Measurements from ENCODE around the gene ADAMTS2.
"Not testable (repeated sequence)": the region's sequence is repeated elsewhere in the genome, so short reads cannot be mapped to it uniquely, and the experiment has no call there.

Gene ADAMTS2

DNA sequence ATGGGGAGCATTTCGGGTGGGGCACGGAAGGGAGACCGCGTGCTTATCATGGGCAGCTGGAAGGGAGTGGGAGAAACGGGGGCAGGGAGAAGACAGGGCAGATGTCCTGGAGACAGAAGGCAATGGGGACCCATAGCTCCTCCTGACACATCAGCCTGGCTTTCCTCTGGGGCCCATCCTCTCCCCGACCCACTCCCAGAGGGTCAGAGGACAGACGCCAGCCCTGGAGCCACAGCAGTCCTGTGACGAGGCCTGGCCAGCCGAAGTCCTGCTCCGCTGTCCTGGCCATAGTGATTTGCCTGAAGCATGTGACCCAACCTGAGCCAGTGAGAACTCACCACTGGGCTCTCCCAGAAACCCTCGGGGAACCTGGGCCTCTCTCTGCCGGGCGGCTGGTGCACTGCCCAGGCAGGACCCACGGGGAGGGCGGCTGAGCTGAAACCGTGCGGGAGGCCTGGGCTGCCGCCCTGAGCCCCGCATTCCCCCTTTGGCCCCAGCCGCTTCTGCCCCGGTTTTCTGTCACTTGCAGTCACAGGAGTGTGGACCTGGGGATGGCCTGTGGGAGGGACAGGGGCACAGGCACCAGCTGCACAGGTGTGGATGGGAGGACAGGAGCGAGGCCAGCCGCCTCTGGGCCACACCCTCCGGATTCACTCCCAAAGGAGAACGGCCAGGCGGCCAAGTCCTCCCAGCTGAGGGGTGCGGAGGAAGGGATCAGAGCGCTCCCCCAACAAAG, 19.8 kb downstream of the ADAMTS2 start:
- no peak for DNase-seq

DNA sequence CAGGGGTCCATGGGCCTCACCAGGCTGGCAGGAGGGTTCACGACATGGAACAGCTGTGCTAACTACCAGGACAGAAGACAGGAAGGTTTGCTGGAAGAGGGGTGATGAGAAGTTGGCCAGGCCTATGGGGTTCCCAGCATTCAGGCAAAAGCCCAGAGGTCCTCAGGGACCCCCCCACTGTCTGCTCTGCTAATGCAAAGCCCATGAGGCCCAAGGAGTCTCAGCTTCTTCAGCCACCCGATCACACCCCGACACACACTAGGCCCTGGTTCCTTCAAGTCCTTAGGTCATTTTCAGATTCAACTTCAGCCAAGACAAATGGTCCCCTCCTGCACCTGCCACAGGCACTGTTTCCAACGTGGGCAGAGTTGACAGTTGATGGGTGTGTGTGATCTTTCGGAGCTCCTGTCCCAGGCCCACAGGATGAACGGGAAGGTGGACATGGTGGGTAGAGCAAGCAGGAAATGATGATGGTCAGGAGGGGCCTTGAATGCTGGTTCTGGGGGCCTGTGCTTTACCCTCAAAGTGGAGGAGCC, 20.4 kb downstream of the ADAMTS2 start:
- no peak for DNase-seq

DNA sequence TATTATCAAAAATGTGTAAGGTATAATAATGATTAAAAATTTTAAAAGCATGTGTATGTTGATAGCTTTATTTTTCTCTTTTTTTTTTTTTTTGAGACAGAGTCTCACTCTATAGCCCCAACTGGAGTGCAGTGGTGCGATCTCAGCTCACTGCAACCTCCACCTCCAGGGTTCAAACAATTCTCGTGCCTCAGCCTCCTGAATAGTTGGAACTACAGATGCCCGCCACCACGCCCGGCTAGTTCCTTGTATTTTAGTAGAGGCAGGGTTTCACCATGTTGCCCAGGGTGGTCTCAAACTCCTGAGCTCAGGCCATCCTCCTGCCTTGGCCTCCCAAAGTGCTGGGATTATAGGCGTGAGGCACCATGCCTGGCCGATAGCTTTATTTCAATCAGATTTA, 20.9 kb downstream of the ADAMTS2 start:
- DNase-seq: not testable (repeated sequence)

DNA sequence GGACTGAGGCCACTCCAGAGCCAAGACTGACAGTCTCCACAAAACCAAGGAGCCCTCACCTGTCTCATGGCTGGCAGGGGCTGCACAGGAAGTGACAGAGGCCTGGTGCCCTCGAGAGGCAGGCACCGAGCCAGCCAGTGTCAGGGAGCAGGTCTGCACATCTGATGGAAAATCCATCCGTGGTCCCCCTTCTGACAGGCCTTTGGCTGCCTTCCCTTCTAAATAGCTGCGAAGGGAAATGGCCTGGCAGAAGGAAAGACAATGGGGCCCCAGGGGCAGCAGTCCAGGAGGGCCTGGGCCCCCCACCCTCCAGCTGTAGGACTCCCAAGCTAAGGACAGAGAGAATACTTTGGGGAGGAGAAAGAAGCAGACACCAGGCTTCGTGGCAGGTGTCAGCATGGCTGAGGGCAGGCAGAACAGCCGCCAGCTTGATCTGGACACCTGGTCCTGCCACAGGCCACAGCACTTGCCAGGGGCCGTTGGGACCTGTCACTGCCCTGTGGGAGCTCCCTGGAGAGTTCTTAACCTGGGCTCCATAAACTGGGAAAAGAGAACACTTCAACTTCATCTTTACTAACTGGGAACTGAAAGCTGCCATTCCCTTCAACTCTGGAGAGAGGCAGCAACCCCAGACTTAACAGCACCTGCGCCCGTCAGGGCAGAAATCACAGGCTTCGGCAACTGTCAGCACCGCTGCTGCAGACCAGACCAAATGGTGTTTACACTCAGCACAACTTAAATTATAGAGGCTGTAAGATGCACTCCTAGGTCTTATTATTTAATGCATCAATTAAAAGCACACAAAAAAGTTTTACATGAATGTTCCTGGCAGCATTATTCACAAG, 22.0 kb downstream of the ADAMTS2 start:
- DNase-seq: no peak

DNA sequence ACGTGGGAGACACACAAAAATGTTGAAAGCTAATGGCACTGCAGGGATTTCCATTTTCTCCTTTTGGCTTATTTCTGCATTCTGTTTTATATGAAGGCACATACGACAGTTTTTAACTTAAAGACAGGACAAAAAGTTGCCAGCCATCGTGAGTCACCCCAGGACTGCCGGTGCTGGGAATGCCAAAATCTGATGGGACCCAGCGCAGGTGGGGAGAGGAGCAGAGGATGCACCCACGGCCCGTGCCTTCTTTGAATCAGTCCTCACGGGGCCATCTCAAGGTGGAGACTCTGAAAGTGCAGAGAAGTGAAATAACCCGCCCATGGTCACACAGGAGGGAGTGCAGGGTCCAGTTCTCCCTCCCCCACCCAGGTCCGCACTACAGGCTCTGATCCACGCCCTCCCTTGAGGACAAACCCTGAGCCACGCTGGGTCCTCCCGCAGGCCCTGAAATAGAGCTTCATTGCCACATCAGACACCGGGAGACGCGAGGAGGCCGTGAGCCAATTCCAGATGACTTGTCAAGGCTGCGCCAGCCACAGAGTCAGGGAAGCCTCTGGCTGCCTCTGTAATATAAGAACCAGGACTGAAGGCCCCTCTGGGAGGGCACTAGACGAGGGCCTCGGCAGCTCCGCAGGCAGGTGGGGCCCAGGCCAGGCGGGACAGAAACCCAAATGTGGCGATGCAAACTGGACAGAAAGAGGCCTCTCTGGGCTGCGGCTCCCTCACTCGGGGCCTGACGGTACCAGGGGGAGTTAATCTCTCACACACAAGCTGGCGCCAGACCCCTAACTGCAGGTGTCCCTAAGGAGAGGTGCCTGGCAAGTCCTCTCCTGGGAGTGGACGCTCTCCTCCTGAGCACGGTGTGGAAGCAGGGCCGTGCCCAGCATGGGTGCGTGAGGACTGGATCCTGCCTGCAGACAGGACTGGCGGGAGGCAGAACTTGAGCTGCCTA, 22.9 kb downstream of the ADAMTS2 start:
- DNase-seq: no peak

DNA sequence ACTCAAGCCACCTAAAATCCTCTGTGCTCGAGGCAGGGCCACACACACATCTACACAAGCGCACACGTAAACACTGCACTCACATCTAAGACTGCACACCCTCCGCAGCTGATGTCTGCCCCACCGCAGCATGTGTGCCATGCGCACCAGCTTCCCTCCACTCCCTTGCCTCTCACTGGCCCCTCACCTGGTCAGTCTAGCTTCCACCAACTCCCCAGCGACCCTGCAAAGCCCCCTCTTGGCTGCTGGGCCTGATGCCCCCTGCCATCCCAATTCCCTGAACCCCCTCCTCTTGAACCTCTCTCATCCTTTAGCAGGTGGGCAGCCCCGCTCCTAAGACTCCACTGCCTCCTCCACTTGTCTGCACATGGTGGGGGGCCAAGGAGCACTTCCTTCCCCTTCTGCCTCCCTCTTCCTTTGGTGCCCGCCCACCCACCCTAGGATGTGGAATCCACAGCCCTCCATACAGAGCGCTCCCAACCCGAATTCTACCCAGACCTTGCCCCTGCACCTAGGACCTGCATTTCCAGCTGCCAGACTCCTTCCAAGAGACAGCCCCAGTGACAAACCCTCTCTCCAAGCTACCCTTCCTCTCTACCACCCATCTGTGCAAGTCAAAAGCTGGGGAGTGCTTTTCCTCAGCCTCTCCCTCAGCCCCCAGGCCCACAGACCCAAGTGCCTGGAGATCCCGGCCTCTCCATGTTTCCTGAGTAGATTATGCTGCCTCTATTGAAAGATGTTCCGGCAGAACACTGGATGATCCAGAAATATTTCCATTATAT, 23.9 kb downstream of the ADAMTS2 start:
- no peak for DNase-seq

DNA sequence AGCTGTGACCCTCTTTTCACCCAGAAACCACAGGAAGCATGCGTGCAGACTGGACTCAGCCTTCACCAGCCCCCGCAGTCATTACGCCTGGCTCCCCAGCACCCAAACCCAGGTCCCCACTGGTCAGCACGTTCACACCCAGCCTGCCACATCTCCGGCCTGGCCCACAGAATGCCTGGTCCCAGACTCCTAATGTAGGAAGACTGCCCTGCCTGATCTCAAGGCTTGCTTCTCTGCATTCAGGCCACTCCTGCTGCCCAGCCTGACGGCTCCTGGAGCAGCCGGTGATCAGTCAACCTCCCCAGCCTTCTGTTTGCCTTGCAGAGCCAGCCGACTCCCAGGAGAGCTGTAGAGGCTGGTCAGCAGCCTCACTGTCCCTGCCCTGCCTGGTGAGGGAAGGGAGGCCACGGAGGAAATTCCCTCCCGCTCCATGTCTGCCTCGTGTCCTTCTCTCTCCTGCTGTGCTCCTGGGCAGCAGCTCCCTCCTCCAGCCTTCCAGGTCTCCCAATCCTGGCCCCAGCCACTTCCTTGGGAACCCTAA, 25.4 kb downstream of the ADAMTS2 start:
- no peak for DNase-seq

DNA sequence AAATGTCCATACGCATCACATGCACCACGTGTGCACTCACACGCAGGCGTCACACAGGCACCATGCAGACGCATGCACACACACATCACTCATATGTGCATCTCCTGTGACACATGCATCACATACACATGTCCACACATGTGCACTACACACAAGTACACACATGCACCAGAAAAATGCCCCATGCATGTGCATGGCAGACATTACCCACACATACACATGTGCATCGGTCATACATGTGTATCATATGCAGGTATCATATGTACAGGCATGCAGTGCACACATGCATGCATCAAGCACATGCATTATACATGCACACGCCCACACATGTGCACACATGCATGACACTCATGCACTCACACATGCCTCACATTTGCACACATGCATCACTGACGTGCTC, 26.1 kb downstream of the ADAMTS2 start:
- no peak for DNase-seq

DNA sequence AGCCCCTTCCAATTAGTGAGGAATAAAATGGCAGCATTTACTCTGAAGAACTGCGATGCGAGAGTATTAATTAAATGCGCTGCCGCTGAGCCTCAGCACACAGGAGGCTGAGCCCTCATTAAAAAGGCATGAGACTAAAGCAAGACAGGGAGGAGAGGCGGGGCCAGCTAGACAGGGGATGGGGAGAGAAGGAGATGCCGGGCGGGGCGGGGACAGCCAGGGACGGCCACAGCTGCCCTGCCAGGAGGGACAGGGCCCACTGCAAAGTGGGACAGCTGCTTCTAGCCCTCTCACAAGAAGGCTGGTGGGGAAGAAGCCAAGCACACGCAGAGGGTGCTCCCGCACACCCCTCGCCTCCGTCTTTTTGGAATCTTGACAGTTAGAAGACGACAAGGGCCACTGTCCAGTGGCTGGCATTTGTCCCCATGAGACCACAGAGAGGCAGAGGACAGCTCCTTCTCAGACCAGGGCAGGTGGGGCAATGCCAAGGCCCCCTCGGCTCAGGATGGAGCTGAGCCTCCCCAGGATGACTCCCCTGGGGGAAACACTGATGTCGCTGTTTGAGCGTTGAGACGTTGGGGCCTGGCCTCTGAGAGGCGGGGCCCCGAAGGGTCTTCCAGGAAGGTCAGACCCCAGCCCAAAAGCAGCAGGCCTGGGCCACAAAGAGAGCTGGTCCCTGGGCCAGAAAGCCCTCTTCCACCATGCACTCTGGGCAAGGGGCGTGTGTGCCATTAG, 26.9 kb downstream of the ADAMTS2 start:
- no peak for DNase-seq

DNA sequence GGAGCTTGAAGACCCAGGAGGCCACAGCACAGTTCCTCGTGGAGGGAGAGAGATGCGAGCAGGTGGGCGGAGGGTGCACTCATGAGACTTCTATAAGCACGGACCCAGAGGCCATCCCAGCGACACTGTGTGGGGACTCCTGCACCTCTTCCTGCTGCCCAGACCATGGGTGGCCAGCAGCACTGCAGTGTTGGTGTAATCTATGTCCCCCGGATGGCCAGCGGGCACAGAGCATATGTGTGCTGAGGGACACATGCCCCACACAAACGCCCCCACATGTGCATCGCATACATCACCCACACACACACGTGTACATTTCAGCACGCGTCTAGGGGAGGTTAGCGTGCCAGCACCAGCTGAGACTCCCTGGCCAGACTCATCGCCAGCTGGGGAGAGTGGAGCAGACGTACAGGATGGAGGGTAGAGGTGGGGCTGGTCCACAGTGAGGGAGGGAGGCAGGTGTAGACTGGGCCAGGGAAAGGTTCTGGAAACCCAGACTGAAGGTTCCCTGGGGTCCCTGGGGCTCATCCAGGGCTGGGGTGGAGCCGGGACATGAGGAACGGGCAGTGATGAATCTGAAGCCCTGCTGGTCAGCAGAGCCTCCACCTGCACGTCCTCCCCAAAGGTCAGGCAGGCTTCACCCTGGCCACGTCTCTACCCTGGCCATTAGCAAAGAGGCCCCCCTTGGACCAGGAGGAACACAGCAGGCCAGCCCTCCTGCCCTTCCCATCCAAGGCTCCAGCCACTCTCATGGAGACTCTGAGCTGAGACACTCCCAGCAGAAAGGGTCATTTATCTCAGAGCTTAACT, 27.6 kb downstream of the ADAMTS2 start:
- DNase-seq: no peak

DNA sequence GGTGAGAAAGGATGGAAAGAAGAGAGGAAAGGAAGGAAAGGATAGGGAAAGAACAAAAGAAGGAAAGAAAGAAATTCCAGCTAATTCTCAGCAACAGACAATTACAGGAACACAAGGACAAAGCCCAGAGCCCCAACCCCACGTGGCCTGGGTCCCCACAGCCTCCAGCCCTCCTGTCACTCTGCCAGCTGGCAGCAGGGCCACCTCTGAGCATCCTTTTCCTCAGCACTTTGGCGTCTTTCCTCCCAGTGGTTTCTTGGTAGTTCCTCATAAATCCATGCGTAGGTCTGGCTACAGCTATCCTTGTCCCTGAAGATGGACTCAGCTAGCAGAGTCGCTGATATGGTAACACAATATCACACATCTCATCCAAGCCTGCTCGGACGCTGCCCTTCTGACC, 28.3 kb downstream of the ADAMTS2 start:
- DNase-seq: no peak

DNA sequence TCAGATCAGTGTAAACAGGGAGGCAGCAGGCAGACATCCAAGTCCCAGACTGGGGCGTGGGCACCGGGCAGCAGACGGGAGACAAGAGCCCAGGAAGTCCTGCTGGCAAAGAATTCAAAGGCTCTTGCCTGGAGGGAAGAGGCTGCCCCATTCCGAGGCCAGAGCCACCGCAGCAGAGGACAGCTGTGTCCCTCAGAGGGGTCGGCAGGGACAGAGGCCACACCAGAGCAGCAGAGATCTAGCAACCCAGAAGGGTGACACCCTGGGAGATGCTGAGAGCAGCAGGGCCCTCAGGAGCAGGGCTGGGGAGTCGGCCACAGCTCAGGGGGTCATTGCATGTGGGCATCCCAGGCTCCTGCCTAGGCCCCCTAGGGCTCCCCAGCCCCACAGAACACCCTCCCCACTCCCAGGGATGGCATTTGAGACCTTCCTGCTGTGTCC, 29.1 kb downstream of the ADAMTS2 start:
- no peak for DNase-seq

DNA sequence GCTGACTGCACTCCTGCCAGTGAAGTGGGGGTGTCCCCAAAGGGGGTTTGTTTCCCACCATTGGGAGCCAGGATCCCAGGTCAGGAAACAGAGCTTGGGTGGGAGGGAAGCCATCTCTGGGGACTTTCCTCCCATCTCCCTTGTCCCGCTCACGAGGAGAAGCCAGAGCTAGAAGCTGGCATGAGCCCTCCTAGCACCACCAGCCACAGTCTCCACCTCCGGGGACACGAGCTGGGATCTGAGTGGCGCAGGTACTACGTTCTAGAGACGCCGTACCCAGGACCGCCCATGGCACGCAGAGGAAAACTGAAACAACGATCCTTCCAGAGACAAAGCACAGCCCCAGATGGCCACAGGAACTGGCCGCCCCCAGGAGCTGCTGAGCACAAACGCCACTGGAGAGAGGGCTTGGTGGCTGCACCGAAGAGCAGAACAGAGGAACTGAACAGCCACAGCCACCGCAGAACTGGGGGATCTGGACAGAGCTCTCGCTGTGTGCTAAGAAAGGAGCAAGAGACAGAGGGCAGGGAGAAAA, 29.8 kb downstream of the ADAMTS2 start:
- no peak for DNase-seq

DNA sequence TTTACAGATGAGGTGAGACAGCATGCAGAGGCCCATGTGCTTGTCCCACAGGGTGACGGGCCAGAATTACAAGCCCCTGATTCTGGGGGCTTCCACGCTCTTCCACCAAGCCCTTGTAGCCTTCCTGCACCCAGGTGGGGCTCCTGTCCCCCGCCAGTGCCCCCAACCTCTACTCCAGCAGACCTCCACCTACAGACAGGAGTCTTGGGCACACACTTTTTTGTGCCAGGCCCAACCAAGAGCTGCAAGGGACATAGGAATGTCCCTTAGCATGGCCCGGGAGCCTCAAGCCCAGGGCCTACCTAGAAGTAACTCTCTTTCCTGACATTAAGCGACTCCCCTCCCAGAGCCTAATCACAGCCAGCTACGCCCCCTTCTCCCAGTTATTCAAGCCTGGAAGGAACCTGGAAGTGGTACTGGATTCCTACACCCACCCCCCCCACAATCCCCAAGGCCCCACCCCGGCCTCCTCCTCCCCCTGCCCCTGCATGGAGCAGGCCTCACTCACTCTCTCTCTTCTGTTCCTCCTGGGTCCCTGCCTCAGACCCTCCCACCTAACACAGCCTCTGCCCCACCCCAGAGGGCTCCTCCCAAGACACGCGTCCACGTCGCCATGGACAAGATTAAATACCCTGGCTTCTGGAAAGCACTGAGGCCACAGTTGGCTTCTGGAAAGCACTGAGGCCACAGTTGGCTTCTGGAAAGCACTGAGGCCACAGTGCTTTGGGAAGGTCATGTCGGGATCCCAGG, 30.5 kb downstream of the ADAMTS2 start:
- DNase-seq: no peak

DNA sequence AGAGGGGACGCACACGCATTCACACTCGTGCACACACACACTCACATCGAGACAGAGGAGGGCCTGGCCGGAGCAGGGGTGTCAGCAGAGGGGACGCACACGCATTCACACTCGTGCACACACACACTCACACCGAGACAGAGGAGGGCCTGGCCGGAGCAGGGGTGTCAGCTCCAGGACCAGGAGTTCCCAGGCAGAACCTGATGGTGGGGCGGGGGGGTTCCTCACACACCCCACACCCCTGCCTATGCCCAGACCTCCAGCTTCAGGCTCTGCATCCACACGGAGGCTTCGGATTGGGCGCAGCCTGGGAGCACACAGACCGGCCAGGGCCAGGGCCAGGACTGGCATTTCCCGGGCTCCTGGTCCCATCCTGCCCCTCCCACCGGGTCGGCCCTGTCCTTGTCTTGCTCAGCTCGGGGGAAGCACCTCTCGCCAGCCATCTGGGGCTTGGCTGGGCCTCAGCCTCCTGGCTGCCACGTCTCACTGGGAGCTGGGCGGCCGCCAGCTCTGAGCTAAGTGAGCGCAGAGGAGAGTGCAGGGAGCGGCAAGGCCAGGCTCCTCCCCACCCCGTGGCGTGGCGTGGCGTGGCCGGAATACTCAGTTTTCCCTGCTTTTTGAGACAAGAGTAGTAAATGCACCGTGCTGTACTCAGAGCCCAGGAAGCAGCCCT, 31.3 kb downstream of the ADAMTS2 start:
- DNase-seq: no peak

DNA sequence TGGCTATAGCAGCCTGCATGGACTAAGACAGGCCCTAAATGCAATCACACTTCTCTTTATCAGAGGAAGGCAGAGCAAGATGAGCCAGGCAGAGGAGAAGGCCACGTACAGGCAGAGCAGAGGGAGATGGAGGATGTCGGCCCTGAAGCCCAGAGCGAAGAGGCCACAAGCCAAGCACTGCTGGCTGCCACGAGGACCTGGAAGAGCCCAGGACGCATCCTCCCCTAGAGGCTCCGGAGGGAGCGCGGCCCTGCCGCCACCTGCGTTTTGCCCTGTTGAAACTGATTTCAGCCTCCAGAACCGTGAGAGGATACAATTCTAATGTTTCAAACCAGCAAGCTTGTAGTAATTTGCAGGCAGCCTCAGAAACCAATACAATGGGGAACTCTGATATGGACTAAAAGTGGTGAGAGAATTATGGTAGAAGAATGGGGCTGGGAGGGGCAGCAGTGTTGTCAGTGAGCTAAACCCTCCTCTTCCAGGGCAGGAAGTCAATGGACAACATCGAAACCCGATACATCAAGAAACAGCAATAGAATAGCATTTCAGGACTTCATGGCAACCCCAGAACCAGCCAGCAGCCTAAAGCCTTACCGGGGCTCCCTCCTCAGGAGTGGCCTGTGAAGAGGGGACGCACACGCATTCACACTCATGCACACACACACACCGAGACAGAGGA, 32.6 kb downstream of the ADAMTS2 start:
- DNase-seq: no peak

DNA sequence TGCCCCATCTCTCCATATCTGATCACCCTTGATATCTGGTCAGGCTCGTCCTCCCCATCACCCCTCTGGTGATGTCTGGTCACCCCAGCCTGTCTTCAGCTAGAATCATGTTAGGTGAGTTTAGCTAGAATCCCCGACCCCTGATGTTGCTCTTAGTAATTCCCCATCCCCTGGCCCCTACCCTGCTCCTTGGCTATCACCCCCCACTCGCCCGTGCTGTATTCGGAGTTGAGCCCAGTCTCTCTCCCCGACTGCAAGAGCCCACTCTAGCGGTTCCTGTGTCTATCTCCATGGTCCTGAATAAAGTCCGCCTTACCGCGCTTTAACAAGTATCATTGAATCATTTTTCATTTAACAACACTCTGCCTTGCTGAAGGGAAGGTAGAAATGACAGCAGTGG, 33.7 kb downstream of the ADAMTS2 start:
- DNase-seq: no peak

DNA sequence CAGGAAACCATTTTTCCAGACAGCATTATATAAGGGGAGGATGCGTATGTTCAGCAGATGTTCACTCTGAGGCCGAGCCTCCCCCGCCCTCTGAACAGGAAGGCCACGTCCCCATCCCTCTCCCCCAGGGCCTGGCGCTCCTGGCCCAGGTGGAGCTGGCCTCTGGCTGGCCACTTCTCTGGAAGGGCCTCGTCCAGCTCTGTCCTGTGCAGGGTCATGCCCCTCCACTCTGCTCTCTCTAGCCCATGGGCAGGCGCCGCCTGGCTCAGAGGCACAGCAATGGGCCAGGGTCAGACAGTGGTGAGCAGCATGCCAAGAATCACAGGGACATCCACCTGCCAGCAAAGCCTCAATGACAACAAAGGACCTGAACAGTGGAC, 34.2 kb downstream of the ADAMTS2 start:
- DNase-seq: no peak

All from NCI-H1930 (cell line).